SK-N-DZ (cell line): ENCODE measurements around the gene ASPSCR1.
"Not testable (repeated sequence)": the region's sequence is repeated elsewhere in the genome, so short reads cannot be mapped to it uniquely, and the experiment has no call there.

Experiments
- DNase-seq: peaks from one replicate; pipeline ENCODE4 v3.0.0-alpha.2; 2015; ENCODE audit warnings: low spot score

Gene ASPSCR1

DNA sequence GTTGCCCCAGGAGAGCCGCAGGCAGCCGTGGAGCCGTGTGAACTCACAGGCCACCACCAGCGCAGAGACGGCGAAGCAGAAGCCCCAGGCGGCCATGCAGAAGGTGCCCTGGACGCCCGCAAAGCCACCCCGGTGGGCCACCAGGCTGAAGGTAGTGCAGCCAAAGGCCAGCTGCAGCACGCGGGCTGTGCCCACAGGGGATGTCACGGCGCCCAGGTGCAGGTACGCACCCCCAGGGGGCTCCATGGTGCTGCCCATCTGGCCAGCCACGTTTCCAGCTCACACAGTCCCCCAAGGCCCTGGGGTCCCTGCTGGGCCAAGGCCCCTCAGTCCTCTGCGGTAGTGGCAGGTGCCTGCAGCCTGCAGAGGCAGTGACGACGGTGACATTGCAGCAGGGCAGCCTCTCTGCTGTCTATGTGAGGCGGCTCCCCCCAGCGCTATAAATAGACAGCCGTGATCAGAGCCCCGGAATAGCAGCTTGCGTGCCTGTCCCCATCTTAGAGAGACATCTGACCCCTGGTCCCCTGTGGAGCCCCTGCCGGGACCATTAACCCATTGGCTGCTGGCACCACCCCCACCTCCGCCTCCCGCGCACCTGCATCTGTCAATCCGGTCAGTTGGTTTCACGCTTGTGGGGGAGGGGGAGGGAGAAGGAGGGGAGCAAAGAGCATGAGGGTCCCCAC, 35.8 kb upstream of the ASPSCR1 start:
- DNase-seq = no peak

DNA sequence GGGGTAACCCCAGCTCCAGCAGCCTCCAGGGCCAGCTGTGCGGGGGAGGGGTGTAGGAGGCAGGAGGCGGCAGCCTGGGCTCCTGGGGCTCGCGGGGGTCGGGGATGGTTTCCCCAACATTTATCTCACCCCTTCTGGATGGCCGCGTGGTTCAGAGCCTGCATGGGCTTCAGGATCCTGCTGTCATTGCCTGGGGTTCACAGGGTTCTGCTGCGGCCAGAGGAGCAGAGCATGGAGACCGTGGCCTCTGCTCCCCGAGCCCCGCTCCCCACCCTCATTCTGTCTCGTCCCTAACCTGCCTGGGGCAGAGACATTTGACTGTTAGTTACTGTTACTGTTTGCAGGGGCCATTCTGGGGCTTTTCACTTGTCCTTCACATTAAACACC, 35.3 kb upstream of the ASPSCR1 start:
- DNase-seq = no peak

DNA sequence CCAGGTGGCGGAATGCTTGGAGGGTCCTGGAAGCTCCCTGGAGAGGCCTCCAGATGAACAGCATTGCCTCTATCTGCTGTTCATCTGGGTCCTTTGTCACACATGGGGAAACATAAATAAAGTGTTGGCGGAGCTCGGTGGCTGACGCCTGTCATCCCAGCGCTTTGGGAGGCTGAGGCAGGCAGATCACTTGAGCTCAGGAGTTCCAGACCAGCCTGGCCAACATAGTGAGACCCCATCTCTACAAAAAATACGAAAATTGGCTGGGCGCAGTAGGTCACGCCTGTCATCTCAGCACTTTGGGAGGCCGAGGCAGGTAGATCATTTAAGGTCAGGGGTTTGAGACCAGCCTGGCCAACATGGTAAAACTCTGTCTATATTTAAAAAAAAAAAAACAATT, 32.6 kb upstream of the ASPSCR1 start:
- DNase-seq = no peak

DNA sequence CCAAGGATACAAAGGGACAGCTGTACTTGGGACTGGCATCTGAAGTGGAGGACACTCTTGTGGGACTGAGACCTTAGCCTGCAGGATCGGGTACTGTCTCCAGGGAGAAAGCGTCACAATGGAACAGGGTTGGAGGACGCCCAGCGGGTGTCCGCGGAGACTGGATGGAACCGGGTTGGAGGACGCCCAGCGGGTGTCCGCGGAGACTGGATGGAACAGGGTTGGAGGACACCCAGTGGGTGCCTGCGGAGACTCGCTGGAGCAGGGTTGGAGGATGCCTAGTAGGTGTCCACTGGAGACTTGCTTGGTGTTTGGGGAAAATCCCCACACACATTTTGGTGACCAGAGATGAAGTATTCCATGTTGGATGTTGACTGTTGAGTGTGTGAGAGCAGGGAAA, 30.2 kb upstream of the ASPSCR1 start, which contains the start of gene MYADML2:
Gene MYADML2 (minus strand): TSS at position 45 of the 400 bp plus-strand sequence. CDS start 5,492 bp downstream, outside the sequence.
- no peak for DNase-seq

DNA sequence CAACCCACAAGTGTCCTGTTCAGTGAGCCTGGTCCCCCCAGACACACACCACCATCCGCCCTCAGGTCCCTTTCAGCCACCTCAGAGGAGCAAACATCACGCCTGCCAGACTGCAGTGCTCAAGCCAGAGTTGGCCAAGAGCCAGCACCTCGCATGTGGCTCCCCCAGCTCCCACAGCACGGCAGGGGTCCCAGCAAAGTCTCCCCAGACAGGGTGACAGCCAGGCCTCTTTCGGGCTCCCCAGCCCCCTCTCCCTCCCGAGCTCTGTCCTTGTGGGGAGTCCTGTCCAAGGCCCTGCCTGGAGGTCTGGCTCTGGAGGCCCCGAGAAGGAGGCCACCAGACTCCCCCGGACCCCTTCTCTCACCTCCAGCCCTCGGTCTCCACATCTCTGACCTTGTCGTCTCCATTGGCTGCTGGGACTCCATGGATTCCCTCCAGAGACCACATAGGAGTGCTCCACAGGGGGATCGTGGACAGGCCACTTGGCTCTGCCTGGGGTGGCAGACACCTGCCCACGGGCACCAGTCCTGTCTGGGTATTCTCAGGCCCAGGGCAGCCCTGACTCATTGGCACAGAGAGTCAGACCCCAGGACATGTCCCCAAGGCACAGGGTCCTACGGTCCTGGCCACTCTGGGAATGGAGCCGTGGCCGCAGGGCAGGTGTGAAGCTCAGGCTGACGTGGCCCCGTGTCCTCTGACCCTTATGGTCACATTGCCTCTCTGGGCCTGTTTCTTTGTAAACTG, 28.6 kb upstream of the ASPSCR1 start:
- DNase-seq = no peak

DNA sequence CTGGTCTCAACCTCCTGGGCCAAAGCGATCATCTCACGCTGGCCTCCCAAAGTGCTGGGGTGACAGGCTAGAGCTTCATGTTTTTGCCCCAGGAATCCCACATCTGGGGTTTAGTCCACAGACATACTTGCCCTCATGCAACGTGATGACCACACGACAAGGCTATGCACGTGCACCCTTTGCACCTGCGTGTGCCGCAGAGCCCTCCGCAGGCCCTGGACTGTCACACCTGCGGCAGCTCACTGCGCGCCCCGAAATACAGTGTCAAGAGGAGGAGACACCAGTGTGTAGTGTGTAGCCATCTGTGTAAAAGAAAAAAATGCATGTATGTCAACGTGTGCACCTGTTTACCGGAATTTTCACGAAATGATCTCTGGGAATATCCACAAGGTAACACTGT, 26.9 kb upstream of the ASPSCR1 start:
- no peak for DNase-seq

DNA sequence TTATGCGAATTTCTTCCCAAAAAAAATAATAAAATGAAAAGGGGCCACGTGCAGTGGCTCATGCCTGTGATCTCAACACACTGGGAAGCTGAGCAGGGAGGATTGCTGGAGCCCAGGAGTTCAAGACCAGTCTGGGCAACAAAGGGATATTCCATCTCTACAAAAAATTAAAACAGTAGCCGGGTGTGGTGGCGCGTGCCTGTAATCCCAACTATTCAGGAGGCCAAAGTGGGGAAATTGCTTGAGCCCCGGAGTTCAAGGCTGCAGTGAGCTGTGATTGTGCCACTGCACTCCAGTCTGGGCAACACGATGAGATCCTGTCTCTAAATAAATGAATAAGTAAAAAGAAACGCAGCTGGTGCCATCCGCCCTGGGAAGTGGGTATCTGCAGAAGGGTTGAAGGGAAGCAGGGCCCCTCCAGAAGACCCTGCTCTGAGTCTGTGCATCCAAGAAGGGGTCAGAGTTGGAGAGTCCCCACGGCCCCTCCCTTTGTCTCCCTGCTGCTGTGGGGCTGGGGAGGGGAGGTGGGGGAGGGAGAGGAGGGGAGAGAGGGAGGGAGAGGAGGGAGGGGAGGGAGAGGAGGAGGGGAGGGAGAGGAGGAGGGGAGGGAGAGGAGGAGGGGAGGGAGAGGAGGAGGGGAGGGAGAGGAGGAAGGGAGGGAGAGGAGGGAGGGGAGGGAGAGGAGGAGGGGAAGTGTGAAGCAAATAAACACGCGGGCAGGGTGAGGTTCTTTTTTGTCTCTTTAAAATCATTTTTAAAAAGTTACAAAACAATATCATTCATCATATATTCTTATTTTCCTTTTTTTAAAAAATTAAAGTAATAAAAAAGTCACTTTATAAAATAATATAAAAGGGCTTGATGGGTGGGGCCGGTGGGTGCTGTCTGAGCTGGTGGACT, 25.4 kb upstream of the ASPSCR1 start:
- no peak for DNase-seq

DNA sequence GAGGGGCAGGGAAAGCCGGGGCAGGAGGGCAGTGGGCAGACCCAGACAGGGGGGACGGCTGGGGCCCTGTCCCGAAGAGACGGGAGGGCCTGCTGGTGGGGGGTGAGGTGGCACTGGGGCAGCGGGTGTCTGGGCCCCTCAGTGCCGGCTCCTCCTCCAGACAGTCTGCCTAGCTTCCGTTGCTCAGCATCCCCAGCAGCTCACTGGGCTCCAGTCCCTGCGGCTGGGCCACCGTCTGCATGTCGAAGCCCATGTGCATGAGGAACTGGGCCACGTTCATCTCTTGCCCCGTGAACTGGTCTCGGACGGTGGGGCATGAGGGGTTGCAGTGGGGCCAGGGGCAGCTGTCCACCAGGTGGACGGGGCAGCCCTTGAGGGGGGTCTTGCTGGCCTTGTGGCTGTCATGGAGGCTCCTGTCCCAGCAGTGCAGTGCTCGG, 24.6 kb upstream of the ASPSCR1 start:
- DNase-seq = no peak

DNA sequence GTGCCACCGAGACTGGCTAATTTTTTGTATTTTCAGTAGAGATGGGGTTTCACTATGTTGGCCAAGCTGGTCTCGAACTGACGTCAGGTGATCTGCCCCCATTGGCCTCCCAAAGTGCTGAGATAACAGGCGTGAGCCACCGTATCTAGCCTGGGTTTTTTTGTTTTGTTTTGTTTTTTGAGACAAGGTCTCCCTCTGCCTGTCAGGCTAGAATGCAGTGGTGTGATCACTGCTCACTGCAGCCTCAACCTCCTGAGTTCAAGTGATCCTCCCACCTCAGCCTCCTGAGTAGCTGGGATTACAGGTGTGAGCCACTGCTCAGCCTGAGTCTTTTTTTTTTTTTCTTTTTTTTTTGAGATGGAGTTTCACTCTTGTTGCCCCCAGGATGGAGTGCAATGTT, 24.0 kb upstream of the ASPSCR1 start:
- DNase-seq = not testable (repeated sequence)

DNA sequence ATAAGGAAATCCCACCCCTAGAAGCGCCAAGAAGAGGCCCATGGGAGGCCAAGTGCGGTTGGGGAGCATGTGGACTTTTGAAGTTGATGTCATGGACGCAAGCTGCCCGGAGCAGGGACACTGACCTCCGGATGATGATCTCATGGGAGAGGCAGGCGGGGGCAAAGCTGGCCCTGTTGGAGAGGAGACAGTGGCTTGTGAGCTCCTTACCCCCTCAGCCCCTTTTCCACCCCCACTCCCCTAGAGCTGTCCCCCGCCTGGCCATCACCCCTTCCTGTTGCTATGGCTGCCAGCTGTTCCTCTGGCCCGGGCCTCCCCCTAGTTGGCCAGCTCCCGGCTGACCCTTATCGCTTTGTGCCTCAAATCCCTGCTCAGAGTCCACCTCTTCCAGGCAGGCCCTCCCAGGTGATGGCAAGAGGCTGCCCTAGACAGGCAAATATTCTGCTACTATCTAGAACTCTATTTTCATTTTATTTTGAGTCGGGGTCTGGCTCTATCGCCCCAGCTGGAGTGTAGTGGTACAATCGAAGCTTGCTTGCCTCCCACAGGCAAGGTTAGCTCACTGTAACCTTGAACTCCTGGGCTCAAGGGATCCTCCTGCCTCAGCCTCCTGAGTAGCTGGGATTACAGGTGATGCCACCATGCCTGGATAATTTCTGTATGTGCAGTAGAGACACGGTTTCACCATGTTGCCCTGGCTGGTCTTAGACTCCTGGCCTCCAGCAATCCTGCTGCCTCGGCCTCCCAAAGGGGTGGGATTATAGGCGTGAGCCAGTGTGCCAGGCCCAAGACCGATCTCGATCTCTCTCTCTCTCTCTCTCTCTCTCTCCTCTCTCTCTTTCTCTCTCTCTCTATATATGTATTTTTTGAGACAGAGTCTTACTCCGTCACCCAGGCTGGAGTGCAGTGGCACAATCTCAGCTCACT, 23.0 kb upstream of the ASPSCR1 start:
- no peak for DNase-seq

DNA sequence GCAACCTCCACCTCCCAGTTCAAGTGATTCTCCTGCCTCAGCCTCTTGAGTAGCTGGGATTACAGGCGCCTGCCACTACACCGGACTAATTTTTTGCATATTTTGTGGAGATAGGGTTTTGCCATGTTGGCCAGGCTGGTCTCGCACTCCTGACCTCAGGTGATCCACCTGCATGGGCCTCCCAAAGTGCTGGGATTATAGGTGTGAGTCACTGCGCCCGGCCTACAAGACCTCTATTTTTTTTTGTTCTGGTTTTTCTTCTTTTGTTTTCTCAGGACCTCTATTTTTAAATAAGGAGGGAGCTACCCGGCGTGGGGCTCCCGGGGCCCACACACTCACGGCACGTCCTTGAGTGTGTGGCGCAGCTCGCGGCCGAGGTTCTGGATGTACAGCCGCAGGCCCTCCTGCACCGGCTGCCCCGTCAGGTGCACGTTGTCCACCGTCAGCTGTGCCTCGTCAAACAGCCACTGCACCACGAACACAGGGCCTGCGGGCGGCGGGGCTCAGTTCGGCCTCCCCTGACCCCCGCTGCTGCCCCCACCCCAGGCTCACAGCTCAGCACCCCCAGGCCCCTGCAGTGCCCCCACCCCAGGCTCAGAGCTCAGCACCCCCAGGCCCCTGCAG, 22.3 kb upstream of the ASPSCR1 start:
- no peak for DNase-seq

DNA sequence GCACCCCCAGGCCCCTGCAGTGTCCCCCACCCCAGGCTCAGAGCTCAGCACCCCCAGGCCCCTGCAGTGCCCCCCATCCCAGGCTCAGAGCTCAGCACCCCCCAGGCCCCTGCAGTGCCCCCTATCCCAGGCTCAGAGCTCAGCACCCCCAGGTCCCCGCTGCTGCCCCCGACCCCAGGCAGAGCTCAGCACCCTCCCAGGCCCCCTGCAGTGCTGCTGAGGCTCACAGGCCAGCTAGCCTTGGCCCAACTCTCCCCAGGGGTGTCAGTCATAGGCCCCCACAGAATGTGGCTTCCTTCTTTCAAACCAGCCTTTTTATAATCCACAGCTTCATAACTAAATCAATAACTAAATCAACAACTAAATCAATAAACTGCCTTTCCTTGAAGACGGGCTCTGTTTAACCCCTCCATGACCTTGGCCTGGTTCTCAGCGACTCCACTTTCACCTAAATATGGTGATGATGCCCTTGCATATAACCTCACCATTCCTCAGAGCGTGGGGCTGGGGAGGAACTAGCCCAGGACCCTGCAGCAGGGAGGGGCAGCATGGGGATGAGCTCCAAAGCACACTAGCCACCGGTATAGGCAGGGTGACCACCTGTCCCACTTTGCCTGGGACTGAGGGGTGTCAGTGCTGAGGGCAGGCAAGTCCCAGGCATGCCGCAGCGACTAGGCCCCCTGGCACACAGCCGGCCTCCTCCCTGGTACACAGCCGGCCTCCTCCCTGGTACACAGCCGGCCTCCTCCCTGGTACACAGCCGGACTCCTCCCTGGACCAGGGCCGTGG, 21.5 kb upstream of the ASPSCR1 start:
- no peak for DNase-seq

DNA sequence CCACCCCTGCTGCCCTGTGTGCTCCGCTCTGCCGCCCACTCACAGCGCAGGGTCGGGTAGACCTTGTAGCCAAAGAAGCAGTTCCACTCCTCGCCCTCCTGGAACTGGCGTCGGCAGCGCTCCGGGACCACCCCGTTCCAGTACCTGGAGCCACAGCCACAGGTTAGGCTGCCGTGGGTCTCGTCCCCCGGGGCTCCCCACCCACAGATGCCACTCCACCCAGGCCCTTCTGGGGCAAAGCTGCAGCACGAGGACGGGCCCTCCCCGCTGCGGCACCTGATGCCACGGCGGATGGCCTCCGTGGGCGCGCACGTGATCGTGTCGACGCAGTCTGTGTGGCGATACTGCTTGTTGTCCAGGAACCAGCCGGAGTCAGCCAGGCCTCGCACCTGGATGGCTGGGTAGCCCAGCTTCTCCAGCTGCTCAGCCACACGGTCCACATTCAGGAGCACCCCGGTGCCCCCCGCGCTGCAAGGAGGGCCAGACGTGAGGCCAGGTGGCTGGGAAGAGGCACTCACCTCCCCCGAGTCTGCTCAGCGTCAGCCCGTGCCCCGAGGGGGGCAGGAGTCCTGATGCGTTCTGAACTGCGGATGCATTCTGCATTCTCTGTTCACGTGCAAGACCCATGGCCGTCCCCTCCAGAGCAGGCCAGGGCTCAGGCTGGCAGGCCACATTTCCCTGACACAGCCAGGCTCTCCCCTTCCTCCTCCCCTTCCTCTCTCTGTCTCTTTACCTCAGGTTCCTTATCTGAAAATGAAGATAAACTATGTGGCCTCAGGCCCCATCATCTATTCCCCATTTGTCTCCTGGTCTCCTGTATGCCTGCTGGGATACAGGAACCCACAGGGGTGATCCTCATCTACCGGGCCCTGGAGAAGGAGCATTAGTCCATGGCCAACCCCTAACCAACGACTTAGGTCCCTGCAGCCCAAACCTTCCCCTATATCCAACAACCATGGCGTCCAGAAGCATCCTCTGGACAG, 20.5 kb upstream of the ASPSCR1 start:
- DNase-seq = no peak

DNA sequence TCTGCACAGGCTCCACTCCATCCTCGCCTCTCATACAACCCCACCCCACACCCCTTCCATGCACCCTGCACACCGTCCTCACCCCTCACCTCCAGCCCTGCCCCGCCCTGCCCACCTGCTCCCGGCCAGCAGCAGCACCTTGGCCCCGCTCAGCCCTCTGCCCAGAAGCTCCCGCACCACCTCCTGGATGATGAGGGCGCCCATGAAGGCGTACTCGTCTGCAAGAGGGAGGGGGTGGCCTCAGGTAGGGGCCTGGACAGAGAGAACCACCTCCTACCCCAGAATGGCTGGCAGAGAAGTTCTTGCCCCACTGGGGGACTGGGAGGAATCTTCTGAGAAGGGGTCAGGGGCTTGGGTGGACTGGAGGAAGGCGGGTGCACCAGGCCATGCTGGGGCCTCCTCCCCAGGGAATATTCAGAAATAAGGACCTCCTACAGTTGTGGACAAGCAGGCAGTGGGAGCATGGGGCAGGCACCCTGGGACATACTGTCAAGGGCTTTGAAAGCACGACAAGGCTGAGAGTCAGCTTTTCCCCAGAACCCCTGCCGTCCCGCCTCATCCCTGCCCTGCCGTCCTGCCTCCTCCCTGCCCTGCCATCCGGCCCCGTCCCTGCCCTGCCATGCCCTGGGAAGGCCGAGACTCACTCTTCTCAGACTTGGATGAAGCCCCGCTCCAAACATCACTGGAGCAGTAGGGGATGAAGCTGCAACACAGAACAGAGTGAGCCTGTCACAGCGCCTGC, 19.6 kb upstream of the ASPSCR1 start:
- DNase-seq = no peak

DNA sequence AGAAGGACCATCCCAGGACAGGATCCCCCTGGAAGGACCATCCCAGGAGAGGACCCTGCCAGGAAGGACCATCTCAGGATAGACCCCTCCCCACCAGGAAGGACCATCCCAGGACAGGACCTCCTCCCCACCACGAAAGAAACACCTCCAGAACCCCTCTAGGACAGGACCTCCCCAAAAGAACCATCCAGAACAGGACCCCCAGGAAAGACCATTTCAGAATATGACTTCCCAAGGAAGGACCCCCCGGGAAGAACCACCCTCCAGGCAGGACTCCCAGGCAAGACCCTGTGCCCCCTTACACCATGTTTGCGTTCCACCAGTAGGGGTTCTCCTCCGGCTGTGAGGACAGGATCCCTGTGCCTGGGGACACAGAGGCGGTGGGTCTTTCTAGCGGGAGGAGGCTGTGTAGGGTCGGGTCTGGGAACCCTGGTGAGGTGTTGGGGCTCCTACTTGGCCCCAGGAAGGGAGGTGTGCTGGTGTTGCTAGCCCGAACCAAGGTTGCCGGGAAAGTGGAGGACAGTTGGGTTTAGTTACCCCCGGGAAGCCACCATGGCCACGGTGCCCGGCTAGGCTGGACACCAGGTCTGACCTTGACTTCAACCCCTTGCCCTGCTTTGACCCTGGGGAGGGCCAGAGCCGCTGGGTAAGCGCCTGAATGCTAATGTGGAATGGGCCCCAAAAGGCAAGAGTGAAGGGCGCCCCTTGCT, 18.6 kb upstream of the ASPSCR1 start:
- DNase-seq = no peak

DNA sequence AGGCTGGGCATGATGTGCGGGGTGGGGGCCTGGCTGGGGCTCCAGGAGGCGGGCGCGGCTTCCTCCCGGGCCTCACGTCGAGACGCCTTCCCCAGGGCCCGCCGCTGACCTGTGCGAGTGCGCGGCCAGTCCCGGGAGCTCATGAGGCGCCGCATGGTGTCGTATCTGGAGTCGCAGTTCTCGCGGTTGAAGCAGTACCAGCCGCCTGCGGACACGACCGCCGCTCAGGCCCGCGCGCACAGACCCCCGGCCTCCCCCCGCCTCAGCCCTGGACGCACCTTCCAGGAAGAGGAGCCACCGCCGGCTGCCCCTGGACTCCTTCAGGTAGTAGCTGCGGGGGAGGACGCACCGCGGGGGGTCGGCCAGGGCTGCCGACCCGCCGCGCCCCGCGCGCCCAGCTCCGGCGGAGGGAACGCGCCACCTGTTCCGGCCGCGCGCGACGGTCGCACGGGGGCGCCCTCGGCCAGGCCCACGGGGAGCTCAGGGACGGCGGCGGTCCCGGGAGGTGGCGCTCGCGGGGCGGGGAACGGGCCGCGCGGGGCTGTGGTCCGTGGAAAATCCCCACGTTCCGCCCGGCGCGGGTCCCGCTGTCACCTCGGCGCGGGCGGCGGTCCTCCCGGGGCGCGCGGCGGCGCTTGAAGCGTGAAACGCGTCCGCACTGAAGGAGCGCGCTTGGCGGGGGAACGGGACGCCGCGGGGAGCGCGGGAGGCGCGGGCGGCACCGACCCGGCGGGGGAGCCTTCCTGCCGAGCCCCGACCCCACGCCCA, 17.9 kb upstream of the ASPSCR1 start:
- peak; percentile 77 for DNase-seq
